NCI-H1436 treated with DMSO at 0.1 percent for 48 hours (cell line): ENCODE measurements around the gene CGB7.
"Not testable (repeated sequence)": the region's sequence is repeated elsewhere in the genome, so short reads cannot be mapped to it uniquely, and the experiment has no call there.

Experiments
- DNase-seq: peaks from one replicate; lab custom pipeline; 2025; lab: John Stamatoyannopoulos, UW

Gene CGB7

DNA sequence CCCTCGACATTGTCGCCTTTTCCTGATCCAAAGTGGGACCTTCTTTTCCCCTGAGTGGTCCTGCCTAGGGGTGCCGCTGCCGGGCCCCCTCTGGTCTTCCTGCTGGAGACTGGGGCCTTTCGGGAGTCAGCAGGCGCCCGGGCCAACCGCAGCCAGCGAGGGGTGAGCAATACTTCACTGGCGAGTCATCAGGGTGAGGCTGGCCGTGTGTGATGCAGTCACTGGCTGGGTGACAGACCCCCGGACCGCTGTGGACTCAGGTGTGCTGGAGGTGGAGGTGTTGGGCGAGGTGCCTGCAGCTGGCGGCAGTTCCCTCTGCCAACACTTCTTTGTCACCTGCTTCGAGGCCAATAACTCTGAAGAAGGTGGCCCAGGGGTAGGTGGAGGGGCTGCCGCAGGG lies 15.4 kb downstream of the CGB7 start:
- DNase-seq: no peak

DNA sequence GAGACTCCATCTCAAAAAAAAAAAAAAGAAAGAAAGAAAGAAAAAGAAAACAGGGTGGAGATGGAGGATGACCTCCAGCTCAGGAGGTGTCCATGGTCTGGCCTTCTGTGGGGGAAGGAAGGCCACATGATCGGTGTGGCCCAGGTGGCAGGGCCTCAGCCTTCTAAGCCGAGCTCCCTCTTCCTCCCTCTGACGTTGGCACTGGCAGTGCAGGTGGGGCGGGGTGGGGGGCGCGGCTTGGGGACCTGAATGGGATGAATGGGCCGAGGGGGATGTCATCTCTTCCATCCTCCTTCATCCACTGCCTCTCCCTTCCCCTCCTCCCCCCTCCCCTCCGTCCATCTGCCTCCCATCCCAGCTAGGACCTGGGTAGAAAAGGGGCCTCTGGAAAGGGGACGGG lies 17.8 kb downstream of the CGB7 start:
- DNase-seq: not testable (repeated sequence)

GRCh38 chr19:49038557-49039276 lies 18.8 kb downstream of the CGB7 start:
- DNase-seq: not testable (repeated sequence)

DNA sequence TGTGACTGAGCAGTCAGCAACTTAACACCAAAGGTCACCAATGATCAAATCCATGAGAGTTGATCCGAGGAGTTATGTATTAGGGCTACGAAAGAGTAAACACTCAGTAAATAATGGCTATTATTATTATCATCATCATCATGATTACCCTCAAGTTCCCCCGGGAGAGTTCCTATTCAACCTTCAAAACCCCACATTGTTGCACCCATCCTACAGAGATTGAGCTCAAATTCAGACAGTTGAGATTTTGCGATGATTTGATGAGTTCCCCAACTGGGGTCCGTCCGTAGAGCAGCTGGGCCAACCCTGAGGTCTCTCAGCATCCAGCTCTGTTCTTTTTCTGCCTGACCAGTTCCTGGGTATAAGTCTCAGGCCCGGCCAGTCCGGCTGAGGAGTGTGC lies 19.4 kb downstream of the CGB7 start:
- DNase-seq: not testable (repeated sequence)

DNA sequence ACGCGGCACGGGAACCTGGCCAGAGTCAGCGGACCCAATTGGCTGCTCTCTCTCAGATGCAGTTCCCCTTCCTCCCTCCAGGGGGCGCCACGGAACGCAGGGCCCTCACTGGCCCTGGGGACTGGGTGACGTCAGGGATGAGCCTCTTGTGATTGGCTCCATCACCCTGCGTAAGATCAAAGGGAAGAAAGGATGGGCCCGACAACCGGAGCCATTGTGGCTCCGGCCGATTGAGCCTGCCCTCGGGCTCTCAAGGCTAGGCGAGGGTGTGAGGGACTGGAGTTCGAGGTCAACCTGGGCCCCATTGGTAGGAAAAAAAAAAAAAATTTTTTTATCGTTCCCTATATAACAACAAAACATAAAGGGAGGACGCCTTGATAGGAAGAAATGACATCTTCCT lies 20.7 kb downstream of the CGB7 start, which contains the start of gene CGB1:
Gene CGB1 (minus strand): TSS at position 81 of the 400 bp plus-strand sequence. CDS start 184 bp downstream, outside the sequence.
- not testable (repeated sequence) for DNase-seq

- not testable (repeated sequence) for DNase-seq
Observed at GRCh38 chr19:49031642-49032301, 25.8 kb downstream of the CGB7 start, which contains the start of gene CGB2. Gene CGB2, plus strand, starts transcription at chr19:49031890. Its CDS starts 206 bp downstream, at chr19:49032096.

DNA sequence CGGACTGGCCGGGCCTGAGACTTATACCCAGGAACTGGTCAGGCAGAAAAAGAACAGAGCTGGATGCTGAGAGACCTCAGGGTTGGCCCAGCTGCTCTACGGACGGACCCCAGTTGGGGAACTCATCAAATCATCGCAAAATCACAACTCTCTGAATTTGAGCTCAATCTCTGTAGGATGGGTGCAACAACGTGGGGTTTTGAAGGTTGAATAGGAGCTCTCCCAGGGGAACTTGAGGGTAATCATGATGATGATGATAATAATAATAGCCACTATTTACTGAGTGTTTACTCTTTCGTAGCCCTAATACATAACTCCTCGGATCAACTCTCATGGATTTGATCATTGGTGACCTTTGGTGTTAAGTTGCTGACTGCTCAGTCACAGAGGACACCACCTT lies 27.2 kb downstream of the CGB7 start:
- DNase-seq: not testable (repeated sequence)

DNA sequence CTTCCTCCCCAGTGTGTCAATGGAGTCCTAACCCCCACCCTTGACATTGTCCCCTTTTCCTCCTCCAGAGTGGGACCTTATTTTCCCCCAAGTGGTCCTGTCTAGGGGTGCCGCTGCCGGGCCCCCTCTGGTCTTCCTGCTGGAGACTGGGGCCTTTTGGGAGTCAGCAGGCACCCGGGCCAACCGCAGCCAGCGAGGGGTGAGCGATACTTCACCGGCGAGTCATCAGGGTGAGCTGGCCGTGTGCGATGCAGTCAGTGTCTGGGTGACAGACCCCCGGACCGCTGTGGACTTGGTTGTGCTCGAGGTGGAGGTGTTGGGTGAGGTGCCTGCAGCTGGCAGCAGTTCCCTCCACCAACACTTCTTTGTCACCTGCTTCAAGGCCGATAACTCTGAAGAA lies 27.8 kb downstream of the CGB7 start:
- DNase-seq: not testable (repeated sequence)

DNA sequence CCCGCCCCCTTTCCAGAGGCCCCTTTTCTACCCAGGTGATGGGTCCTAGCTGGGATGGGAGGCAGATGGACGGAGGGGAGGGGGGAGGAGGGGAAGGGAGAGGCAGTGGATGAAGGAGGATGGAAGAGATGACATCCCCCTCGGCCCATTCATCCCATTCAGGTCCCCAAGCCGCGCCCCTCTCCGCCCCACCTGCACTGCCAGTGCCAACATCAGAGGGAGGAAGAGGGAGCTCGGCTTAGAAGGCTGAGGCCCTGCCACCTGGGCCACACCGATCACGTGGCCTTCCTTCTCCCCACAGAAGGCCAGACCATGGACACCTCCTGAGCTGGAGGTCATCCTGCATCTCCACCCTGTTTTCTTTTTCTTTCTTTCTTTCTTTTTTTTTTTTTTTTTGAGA lies 28.9 kb downstream of the CGB7 start:
- DNase-seq: not testable (repeated sequence)

DNA sequence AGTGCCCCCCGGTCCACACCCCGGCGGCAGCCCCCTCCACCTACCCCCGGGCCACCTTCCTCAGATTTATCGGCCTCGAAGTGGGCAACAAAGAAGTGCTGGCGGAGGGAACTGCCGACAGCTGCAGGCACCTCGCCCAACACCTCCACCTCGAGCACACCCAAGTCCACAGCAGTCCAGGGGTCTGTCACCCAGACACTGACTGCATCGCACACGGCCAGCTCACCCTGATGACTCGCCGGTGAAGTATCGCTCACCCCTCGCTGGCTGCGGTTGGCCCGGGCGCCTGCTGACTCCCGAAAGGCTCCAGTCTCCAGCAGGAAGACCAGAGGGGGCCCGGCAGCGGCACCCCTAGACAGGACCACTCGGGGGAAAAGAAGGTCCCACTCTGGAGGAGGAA lies 31.9 kb downstream of the CGB7 start:
- DNase-seq: not testable (repeated sequence)

- not testable (repeated sequence) for DNase-seq
Observed at GRCh38 chr19:49025088-49025487, 32.5 kb downstream of the CGB7 start.

GRCh38 chr19:49024233-49024632 lies 33.3 kb downstream of the CGB7 start, which contains the start of gene CGB3:
Gene CGB3, minus strand, starts transcription at chr19:49024333. Its CDS starts 362 bp downstream, at chr19:49023971.
- DNase-seq: not testable (repeated sequence)

DNA sequence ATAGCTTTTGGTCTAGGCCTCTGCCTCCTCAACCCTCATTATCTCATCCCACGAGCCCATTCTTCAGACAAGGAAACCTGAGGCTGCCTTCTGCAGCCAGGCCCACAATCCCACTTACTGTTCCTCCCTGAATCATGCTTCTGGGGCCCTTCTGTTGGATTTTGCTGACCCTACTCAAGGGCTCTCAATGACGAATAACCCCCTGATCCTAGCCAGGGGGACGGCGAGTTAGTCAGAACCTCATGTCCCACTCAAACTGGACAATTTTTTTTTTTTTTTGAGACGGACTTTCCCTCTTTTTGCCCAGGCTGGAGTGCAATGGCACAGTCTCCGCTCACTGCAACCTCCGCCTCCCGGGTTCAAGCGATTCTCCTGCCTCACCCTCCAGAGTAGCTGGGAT lies 35.4 kb downstream of the CGB7 start:
- no peak for DNase-seq

- no peak for DNase-seq
Observed at GRCh38 chr19:49020931-49021895, 36.3 kb downstream of the CGB7 start.

- DNase-seq: no peak
Observed at GRCh38 chr19:49020342-49020741, 37.2 kb downstream of the CGB7 start.

DNA sequence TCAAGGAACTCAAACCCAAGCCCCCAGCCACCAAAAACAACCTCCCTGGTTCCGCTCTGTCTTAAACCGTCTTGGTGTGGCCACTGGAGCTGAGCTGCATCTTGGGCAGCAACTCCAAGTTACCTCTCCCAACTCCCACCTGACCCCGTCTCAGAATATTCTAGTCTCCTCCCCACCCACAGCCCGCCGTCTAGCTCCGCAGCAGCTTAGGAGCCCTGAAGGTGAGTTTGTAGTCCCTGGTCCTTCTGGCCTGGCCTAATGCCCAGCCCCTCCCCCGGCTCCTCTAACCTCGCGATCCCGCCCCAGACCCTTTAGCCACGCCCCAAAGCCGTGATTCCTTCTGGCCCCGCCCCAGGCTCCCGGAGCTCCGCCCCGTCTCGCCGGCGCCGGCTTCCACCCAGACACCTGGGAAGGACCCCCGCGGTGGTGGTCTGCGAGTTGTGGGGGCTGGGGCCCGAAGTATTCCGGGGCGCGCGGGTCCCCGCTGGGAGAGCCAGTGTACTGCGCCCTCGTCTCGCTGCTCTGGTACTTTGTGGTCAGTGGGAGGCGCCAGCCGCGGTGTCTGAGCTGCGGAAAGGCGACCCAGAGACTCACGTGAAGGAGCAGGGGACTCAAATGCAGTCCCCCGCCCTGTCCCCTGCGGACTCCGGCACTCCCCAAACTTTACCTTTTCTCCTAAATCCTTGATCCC lies 38.2 kb downstream of the CGB7 start:
- no peak for DNase-seq

DNA sequence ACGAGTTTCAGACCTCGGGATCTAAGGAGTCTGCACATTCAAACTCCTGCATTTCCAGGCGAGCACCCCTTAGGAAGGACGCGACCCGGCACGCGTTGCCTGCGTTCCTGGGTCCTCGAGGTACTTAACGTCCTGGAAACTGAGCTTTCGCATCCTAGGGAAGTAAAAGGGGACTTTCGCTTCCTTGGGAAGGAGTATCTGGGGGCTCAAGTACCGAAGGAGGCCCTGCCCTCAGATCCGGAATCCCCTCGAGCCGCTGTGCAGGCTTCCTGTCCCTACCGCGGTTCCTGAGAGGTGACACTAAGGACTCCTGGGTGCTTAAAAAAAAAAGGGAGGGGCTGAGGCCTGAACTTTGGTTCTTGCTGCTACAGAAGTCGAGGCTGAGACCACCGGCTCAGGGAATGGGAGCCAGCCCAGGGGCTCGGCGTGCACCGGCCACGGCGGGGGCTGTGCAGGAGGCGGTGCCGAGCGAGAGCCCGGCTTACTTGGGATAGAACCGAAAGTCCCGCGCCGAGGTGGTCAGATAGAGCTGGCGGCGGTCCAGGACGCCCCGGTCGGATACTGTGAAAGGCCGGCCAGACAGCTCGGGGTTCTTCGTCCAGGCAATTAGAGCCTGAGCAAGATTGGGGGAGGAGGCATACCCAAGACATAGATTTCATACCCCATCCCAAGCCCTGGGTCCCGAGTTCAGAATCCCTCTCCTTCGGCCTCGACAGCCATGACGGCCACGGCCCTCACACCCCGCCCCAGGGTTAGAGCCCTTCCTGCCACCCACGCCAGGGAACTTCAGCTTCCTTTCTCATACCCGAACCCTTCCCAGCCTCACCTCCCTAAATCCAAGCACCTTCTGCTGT lies 38.9 kb downstream of the CGB7 start:
- DNase-seq: not testable (repeated sequence)

DNA sequence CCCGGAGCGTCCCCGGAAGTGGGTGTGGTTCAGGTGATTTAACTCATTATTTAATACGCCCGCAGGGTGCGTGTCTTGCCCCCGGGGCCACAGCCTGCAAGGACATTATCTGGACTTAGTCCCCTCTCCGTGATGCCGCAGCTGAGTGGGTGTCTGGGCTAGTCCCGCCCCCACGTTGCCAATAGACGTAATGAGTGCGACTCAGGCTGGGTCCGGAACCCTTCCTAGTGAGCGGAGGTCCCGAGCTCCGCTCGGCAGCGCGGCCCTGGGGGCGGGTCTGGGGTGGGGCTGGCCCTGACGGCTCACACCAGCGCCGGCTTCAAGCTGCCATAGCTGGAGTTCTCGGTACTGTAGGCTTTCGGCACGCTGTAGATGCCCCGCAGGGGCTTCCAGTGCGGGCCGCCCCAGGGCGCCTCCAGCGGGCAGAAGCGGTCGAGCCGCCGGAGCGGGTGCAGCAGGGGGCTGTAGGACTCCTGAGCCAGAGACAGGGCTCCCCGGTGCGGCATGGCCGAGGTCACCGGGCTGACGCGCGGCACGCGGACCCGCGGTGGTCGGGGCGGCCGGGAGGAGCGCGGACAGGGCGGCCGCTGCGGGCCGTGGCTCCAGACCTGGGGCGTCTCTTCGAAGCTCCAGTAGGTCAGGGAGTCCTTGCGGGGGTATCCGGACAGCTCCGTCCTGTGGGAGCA lies 39.7 kb downstream of the CGB7 start:
- DNase-seq: no peak

GRCh38 chr19:49017041-49017665 lies 40.4 kb downstream of the CGB7 start, which contains the start of gene LHB:
Gene LHB, minus strand, starts transcription at chr19:49017091. Its CDS starts 10 bp downstream, at chr19:49017081.
- no peak for DNase-seq
